ENCODE measurements around the gene TFPI.

Gene TFPI

GRCh38 chr2:187429989-187430388, 124.2 kb downstream of the TFPI start:
- Histone ChIP-seq H3K14ac (ENCODE audit: low read length in 2 of 2) (no peak overlapping the region), H3K23ac (ENCODE audit: low read length in 2 of 2) (no peak overlapping the region), H2AK5ac (ENCODE audit: low read length, severe bottlenecking) (no peak overlapping the region)

GRCh38 chr2:187424146-187424545, 130.1 kb downstream of the TFPI start:
- Histone ChIP-seq H4K8ac (ENCODE audit: low read length) (no peak overlapping the region), H2BK120ac (ENCODE audit: low read depth, low read length) (no peak overlapping the region), H2BK15ac (ENCODE audit: low read depth, poor library complexity, severe bottlenecking) (no peak overlapping the region), H4K91ac (ENCODE audit: low read length) (no peak overlapping the region), H3K27ac (ENCODE audit: low read length, poor library complexity, severe bottlenecking) (no peak overlapping the region), H3K14ac (ENCODE audit: low read length in 2 of 2) (no peak overlapping the region), H3K4ac (ENCODE audit: low read depth in 1 of 2, low read length in 2 of 2) (no peak overlapping the region), H3K27me3 (ENCODE audit: control insufficient read depth in 1 of 2, insufficient read depth in 1 of 2, low read length in 2 of 2) (no peaks in the 10 kb centered on the region), H3K18ac (ENCODE audit: low read depth in 1 of 2, low read length in 2 of 2) (no peak overlapping the region), H3K9me3 (ENCODE audit: control insufficient read depth, low read length) (no peaks in the 10 kb centered on the region), H3K23ac (ENCODE audit: low read length in 2 of 2) (no peak overlapping the region), H3K4me2 (ENCODE audit: low read length, poor library complexity, severe bottlenecking) (no peak overlapping the region), H3K4me1 (ENCODE audit: control insufficient read depth, insufficient read depth, low read depth, low read length) (no peaks in the 10 kb centered on the region), H2AFZ (ENCODE audit: low read depth, low read length) (no peak overlapping the region), H3K9ac (ENCODE audit: low read length) (no peak overlapping the region), H3K36me3 (ENCODE audit: control insufficient read depth in 1 of 2, insufficient read depth in 2 of 2, low read depth in 1 of 2, low read length in 2 of 2) (no peaks in the 10 kb centered on the region), H2AK5ac (ENCODE audit: low read length, severe bottlenecking) (no peak overlapping the region), H2BK5ac (ENCODE audit: low read depth, low read length, poor library complexity, severe bottlenecking) (no peak overlapping the region), H3K4me3 (ENCODE audit: insufficient read depth in 1 of 2, low read depth in 1 of 2, low read length in 2 of 2) (no peak overlapping the region), H3K79me1 (replicated peaks; ENCODE audit: low read length, poor library complexity, severe bottlenecking) (no peaks in the 10 kb centered on the region), H2BK12ac (ENCODE audit: low read length in 2 of 2) (no peak overlapping the region)
- 83% methylated on average over 1 of the region's 1 CpG for WGBS
- DNase-seq, result no peak

More at GRCh38 chr2:187429989-187430388, 124.2 kb downstream of the TFPI start:
- Histone ChIP-seq H2BK5ac (ENCODE audit: low read depth, low read length, poor library complexity, severe bottlenecking) (no peak overlapping the region), H3K4ac (ENCODE audit: low read depth in 1 of 2, low read length in 2 of 2) (no peak overlapping the region), H4K91ac (ENCODE audit: low read length) (no peak overlapping the region), H3K36me3 (ENCODE audit: control insufficient read depth in 1 of 2, insufficient read depth in 2 of 2, low read depth in 1 of 2, low read length in 2 of 2) (no peaks in the 10 kb centered on the region), H3K9ac (ENCODE audit: low read length) (no peak overlapping the region), H2BK120ac (ENCODE audit: low read depth, low read length) (no peak overlapping the region), H3K18ac (ENCODE audit: low read depth in 1 of 2, low read length in 2 of 2) (no peak overlapping the region), H3K9me3 (ENCODE audit: control insufficient read depth, low read length) (no peaks in the 10 kb centered on the region), H2BK12ac (ENCODE audit: low read length in 2 of 2) (no peak overlapping the region), H3K4me3 (ENCODE audit: insufficient read depth in 1 of 2, low read depth in 1 of 2, low read length in 2 of 2) (no peak overlapping the region), H2AFZ (ENCODE audit: low read depth, low read length) (no peak overlapping the region), H3K79me1 (replicated peaks; ENCODE audit: low read length, poor library complexity, severe bottlenecking) (no peaks in the 10 kb centered on the region), H3K4me2 (ENCODE audit: low read length, poor library complexity, severe bottlenecking) (no peak overlapping the region), H3K4me1 (ENCODE audit: control insufficient read depth, insufficient read depth, low read depth, low read length) (no peaks in the 10 kb centered on the region), H4K8ac (ENCODE audit: low read length) (no peak overlapping the region), H3K27me3 (ENCODE audit: control insufficient read depth in 1 of 2, insufficient read depth in 1 of 2, low read length in 2 of 2) (no peaks in the 10 kb centered on the region), H3K27ac (ENCODE audit: low read length, poor library complexity, severe bottlenecking) (no peak overlapping the region), H2BK15ac (ENCODE audit: low read depth, poor library complexity, severe bottlenecking) (no peak overlapping the region)
- peak; percentile 47 for DNase-seq

- H2AFZ ChIP-seq (ENCODE audit: low read depth, low read length), result no peak overlapping the region
- no peaks in the 10 kb centered on the region for H3K36me3 ChIP-seq (ENCODE audit: control insufficient read depth in 1 of 2, insufficient read depth in 2 of 2, low read depth in 1 of 2, low read length in 2 of 2)
- no peak overlapping the region for H3K23ac ChIP-seq (ENCODE audit: low read length in 2 of 2)
- no peak overlapping the region for H3K9ac ChIP-seq (ENCODE audit: low read length)
- no peak overlapping the region for H2BK12ac ChIP-seq (ENCODE audit: low read length in 2 of 2)
- no peak overlapping the region for H3K14ac ChIP-seq (ENCODE audit: low read length in 2 of 2)
- no CpG with 5 or more reads among the region's 1 CpG for WGBS
- no peak overlapping the region for H2BK120ac ChIP-seq (ENCODE audit: low read depth, low read length)
- H3K4ac ChIP-seq (ENCODE audit: low read depth in 1 of 2, low read length in 2 of 2), result no peak overlapping the region
- no peak overlapping the region for H4K8ac ChIP-seq (ENCODE audit: low read length)
- H4K91ac ChIP-seq (ENCODE audit: low read length), result no peak overlapping the region
- no peaks in the 10 kb centered on the region for H3K27me3 ChIP-seq (ENCODE audit: control insufficient read depth in 1 of 2, insufficient read depth in 1 of 2, low read length in 2 of 2)
- no peak overlapping the region for H2BK15ac ChIP-seq (ENCODE audit: low read depth, poor library complexity, severe bottlenecking)
- no peak overlapping the region for H3K18ac ChIP-seq (ENCODE audit: low read depth in 1 of 2, low read length in 2 of 2)
- no peak overlapping the region for H3K27ac ChIP-seq (ENCODE audit: low read length, poor library complexity, severe bottlenecking)
- no peak overlapping the region for H3K4me3 ChIP-seq (ENCODE audit: insufficient read depth in 1 of 2, low read depth in 1 of 2, low read length in 2 of 2)
- no peak for DNase-seq
- H3K79me1 ChIP-seq (replicated peaks; ENCODE audit: low read length, poor library complexity, severe bottlenecking), result no peaks in the 10 kb centered on the region
- no peak overlapping the region for H2AK5ac ChIP-seq (ENCODE audit: low read length, severe bottlenecking)
- H3K4me2 ChIP-seq (ENCODE audit: low read length, poor library complexity, severe bottlenecking), result no peak overlapping the region
- no peak overlapping the region for H2BK5ac ChIP-seq (ENCODE audit: low read depth, low read length, poor library complexity, severe bottlenecking)
- no peaks in the 10 kb centered on the region for H3K4me1 ChIP-seq (ENCODE audit: control insufficient read depth, insufficient read depth, low read depth, low read length)
- no peaks in the 10 kb centered on the region for H3K9me3 ChIP-seq (ENCODE audit: control insufficient read depth, low read length)
Observed at GRCh38 chr2:187422282-187422681, 132.0 kb downstream of the TFPI start.

GRCh38 chr2:187421519-187421918, 132.7 kb downstream of the TFPI start:
- H2BK120ac ChIP-seq (ENCODE audit: low read depth, low read length), result no peak overlapping the region
- WGBS, result over 99% methylated on average over 3 of the region's 3 CpGs
- no peak overlapping the region for H3K9ac ChIP-seq (ENCODE audit: low read length)
- no peaks in the 10 kb centered on the region for H3K79me1 ChIP-seq (replicated peaks; ENCODE audit: low read length, poor library complexity, severe bottlenecking)
- no peak overlapping the region for H3K14ac ChIP-seq (ENCODE audit: low read length in 2 of 2)
- H3K23ac ChIP-seq (ENCODE audit: low read length in 2 of 2), result no peak overlapping the region
- H2AK5ac ChIP-seq (ENCODE audit: low read length, severe bottlenecking), result no peak overlapping the region
- no peak overlapping the region for H4K91ac ChIP-seq (ENCODE audit: low read length)
- no peak overlapping the region for H3K27ac ChIP-seq (ENCODE audit: low read length, poor library complexity, severe bottlenecking)
- no peaks in the 10 kb centered on the region for H3K36me3 ChIP-seq (ENCODE audit: control insufficient read depth in 1 of 2, insufficient read depth in 2 of 2, low read depth in 1 of 2, low read length in 2 of 2)
- H3K18ac ChIP-seq (ENCODE audit: low read depth in 1 of 2, low read length in 2 of 2), result no peak overlapping the region
- no peak overlapping the region for H3K4ac ChIP-seq (ENCODE audit: low read depth in 1 of 2, low read length in 2 of 2)
- H3K4me2 ChIP-seq (ENCODE audit: low read length, poor library complexity, severe bottlenecking), result no peak overlapping the region
- no peak overlapping the region for H2BK15ac ChIP-seq (ENCODE audit: low read depth, poor library complexity, severe bottlenecking)
- H2BK12ac ChIP-seq (ENCODE audit: low read length in 2 of 2), result no peak overlapping the region
- no peaks in the 10 kb centered on the region for H3K4me1 ChIP-seq (ENCODE audit: control insufficient read depth, insufficient read depth, low read depth, low read length)
- H3K9me3 ChIP-seq (ENCODE audit: control insufficient read depth, low read length), result no peaks in the 10 kb centered on the region
- DNase-seq, result no peak
- no peak overlapping the region for H2BK5ac ChIP-seq (ENCODE audit: low read depth, low read length, poor library complexity, severe bottlenecking)
- no peak overlapping the region for H2AFZ ChIP-seq (ENCODE audit: low read depth, low read length)
- no peak overlapping the region for H4K8ac ChIP-seq (ENCODE audit: low read length)
- no peaks in the 10 kb centered on the region for H3K27me3 ChIP-seq (ENCODE audit: control insufficient read depth in 1 of 2, insufficient read depth in 1 of 2, low read length in 2 of 2)
- H3K4me3 ChIP-seq (ENCODE audit: insufficient read depth in 1 of 2, low read depth in 1 of 2, low read length in 2 of 2), result no peak overlapping the region
